ENCODE measurements around the gene MCMBP.
A peak's percentile ranks its signal among the peaks of the same experiment; 100 is the strongest.
"Not testable (repeated sequence)": the region's sequence is repeated elsewhere in the genome, so short reads cannot be mapped to it uniquely, and the experiment has no call there.

MCMBP gene

DNA sequence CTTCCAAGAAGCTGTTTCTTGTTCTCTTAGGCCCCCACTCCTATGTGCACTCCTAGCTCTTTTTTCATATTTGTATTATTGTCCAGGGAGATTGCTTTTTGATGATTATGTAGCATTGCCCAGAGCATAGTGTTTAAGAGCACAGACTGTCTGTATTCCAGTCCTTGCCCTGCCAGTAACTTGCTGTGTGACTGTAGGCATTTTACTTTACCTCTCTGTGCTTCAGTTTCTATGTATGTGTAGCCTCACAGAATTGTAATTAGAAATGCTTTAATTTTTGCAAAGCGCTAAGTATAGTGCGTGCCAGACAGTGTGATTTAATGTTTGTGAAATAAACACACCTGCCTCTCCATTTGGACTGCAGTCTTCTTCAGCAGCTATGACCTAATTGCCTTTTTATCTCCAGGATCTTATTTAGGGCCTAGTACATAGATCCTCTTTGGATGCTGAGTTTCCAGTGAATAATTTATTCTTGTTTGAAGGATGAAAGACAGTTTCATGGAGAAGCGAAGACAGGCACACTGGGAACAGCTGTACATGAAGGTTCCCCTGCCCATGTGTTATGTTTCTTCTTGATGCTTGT is 21.3 kb upstream of the MCMBP start:
- 89 to 100% methylated on average over 1 to 3 of the region's 3 CpGs for WGBS, 2 experiments (ENCODE audit: insufficient coverage in 2 of 2)
- Histone ChIP-seq H3K9me3 (ENCODE audit: control insufficient read depth, low read length) (no peaks in the 10 kb centered on the region), H3K36me3 (ENCODE audit: control insufficient read depth, insufficient read depth, low read length) (peaks cover 30% of the 10 kb centered on the region), H3K27ac (ENCODE audit: low read depth, low read length, severe bottlenecking) (no peak overlapping the region), H3K4me3 (ENCODE audit: extremely low read depth, insufficient read depth, low read length, poor library complexity, severe bottlenecking) (peak overlapping the region; percentile 99), H3K4me1 (ENCODE audit: control insufficient read depth, insufficient read depth, low read length, poor library complexity, severe bottlenecking) (peaks cover 3% of the 10 kb centered on the region)

DNA sequence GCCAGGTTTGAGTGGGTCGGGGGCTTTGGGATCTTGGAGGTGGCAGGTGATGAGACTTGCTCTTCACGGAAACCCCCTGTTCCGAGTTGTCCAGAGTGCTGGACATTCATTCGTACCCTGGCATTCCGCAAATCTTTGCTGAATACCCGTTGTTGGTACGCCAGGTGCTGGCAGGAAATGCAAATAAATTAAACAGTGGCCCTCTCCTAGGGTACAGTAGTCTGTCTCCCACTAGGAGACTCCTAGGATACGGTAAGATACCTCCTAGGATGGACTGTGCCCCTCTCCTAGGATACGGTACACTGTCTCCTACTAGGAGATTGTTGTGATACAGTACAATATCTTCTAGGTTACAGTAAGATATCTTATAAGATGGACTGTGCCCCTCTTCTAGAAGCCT is 20.4 kb upstream of the MCMBP start:
- 0 to 5% methylated on average over 7 of the region's 9 CpGs for WGBS, 2 experiments (ENCODE audit: insufficient coverage in 2 of 2)
- peaks cover 22% of the 10 kb centered on the region for H3K36me3 ChIP-seq (ENCODE audit: control insufficient read depth, insufficient read depth, low read length)
- H3K27ac ChIP-seq (ENCODE audit: low read depth, low read length, severe bottlenecking): peak overlapping the region; percentile 80
- peak overlapping the region; percentile 99 for H3K4me3 ChIP-seq (ENCODE audit: extremely low read depth, insufficient read depth, low read length, poor library complexity, severe bottlenecking)
- H3K4me1 ChIP-seq (ENCODE audit: control insufficient read depth, insufficient read depth, low read length, poor library complexity, severe bottlenecking): peaks cover 3% of the 10 kb centered on the region
- no peaks in the 10 kb centered on the region for H3K9me3 ChIP-seq (ENCODE audit: control insufficient read depth, low read length)

DNA sequence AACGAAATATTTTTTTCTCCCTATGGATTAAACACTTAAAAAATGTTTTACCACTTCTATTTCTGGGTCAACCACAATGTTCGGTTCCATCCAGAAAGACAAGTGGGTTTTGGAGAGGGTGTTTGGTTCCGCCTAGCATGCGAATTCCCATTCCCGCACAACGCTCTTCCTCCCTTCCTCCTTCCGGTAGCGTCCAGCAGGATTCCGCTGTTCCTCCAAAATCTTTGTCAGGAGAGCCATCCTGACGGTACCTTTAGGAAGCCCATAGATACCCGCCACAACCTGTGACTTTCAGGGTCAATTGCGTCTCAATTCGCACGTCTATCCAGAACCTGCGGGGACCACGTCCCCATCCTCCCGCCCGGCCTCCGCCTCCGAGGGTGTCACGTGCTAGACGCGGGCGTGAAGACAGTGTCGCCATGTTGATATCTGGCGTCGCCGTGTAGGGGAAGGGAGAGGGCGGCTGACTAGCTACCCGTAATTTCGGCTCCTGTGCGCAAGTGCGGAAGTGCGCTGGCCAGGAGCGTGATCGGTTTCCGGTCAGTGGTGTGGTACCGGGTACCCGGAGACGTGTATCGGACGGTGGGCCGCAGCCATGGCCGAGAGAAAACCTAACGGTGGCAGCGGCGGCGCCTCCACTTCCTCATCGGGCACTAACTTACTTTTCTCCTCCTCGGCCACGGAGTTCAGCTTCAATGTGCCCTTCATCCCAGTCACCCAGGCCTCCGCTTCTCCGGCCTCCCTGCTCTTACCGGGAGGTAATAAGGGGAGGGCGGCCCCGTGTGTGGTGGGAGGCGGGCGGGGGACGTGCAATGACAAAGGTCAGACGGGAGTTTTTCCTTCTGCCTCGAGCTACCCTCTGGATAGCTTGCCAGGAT is 19.8 kb upstream of the MCMBP start, which contains the start of gene SEC23IP:
SEC23IP (plus strand) TSS at position 543 of the 878 bp plus-strand sequence; CDS start at position 596, 53 bp downstream.
- H3K36me3 ChIP-seq (ENCODE audit: control insufficient read depth, insufficient read depth, low read length): peaks cover 22% of the 10 kb centered on the region
- 0 to 1% methylated on average over 36 to 49 of the region's 61 CpGs for WGBS, 2 experiments (ENCODE audit: insufficient coverage in 2 of 2)

DNA sequence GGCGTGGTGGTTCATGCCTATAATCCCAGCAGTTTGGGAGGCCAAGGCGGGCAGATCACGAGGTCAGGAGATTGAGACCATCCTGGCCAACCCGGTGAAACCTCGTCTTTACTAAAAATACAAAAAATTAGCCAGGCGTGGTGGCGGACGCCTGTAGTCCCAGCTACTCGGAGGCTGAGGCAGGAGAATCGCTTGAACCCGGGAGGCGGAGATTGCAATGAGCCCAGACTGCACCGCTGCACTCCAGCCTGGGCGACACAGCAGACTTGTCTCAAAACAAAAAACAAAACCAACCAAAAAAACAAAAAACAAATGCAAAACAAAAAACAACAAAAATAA is 19.2 kb upstream of the MCMBP start:
- Histone ChIP-seq H3K4me3 (ENCODE audit: extremely low read depth, insufficient read depth, low read length, poor library complexity, severe bottlenecking) (peak overlapping the region; percentile 99), H3K36me3 (ENCODE audit: control insufficient read depth, insufficient read depth, low read length) (peaks cover 22% of the 10 kb centered on the region), H3K27ac (ENCODE audit: low read depth, low read length, severe bottlenecking) (peak overlapping the region; percentile 80)
- not testable (repeated sequence) for H3K4me1 ChIP-seq (ENCODE audit: control insufficient read depth, insufficient read depth, low read length, poor library complexity, severe bottlenecking); H3K9me3 ChIP-seq (ENCODE audit: control insufficient read depth, low read length)
- WGBS, 2 experiments (ENCODE audit: insufficient coverage in 2 of 2): 83% methylated on average over 11 to 12 of the region's 14 CpGs

More for the DNA sequence above, 19.8 kb upstream of the MCMBP start, which contains the start of gene SEC23IP:
- Histone ChIP-seq H3K27ac (ENCODE audit: low read depth, low read length, severe bottlenecking) (peak within 1 kb of the TSS; percentile 80), H3K4me1 (ENCODE audit: control insufficient read depth, insufficient read depth, low read length, poor library complexity, severe bottlenecking) (peaks cover 3% of the 10 kb centered on the region), H3K9me3 (ENCODE audit: control insufficient read depth, low read length) (no peaks in the 10 kb centered on the region), H3K4me3 (ENCODE audit: extremely low read depth, insufficient read depth, low read length, poor library complexity, severe bottlenecking) (peak within 1 kb of the TSS; percentile 99)

DNA sequence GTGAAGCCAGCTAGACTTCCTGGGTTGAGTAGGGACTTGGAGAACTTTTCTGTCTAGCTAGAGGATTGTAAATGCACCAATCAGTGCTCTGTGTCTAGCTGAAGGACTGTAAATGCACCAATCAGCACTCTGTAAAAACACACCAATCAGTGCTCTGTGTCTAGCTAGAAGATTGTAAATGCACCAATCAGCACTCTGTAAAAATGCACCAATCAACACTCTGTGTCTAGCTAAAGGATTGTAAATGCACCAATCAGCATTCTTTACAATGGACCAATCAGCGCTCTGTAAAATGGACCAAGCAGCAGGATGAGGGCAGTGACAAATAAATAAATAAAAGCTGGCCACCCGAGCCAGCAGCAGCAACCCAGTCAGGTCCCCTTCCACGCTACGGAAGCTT is 17.7 kb upstream of the MCMBP start:
- not testable (repeated sequence) for H3K27ac ChIP-seq (ENCODE audit: low read depth, low read length, severe bottlenecking); H3K4me3 ChIP-seq (ENCODE audit: extremely low read depth, insufficient read depth, low read length, poor library complexity, severe bottlenecking); H3K9me3 ChIP-seq (ENCODE audit: control insufficient read depth, low read length); H3K4me1 ChIP-seq (ENCODE audit: control insufficient read depth, insufficient read depth, low read length, poor library complexity, severe bottlenecking)
- peaks cover 17% of the 10 kb centered on the region for H3K36me3 ChIP-seq (ENCODE audit: control insufficient read depth, insufficient read depth, low read length)
- 79 to 93% methylated on average over 4 of the region's 4 CpGs for WGBS, 2 experiments (ENCODE audit: insufficient coverage in 2 of 2)

DNA sequence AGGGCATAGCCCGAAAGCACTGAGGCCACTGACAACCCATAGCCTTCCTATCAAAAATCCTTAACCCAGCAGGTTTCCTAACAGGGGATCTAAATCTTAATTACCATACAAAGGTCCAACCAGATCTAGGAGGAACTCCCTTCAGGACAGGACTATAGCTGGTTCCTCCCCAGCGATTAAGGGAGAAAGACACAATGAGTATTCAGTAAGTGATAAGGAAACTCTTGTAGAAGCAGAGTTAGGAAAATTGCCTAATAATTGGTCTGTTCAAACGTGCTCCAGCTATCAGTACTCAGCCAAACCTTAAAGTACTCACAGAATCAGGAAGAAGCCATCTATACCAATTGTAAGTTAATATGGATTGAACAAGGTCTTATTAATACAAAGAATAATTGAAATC is 16.6 kb upstream of the MCMBP start:
- not testable (repeated sequence) for H3K9me3 ChIP-seq (ENCODE audit: control insufficient read depth, low read length); H3K4me3 ChIP-seq (ENCODE audit: extremely low read depth, insufficient read depth, low read length, poor library complexity, severe bottlenecking); H3K4me1 ChIP-seq (ENCODE audit: control insufficient read depth, insufficient read depth, low read length, poor library complexity, severe bottlenecking); H3K36me3 ChIP-seq (ENCODE audit: control insufficient read depth, insufficient read depth, low read length); H3K27ac ChIP-seq (ENCODE audit: low read depth, low read length, severe bottlenecking)
- 100% methylated on average over 1 of the region's 3 CpGs; no CpG with 5 or more reads in 1 of the 2 experiments for WGBS, 2 experiments (ENCODE audit: insufficient coverage in 2 of 2)

DNA sequence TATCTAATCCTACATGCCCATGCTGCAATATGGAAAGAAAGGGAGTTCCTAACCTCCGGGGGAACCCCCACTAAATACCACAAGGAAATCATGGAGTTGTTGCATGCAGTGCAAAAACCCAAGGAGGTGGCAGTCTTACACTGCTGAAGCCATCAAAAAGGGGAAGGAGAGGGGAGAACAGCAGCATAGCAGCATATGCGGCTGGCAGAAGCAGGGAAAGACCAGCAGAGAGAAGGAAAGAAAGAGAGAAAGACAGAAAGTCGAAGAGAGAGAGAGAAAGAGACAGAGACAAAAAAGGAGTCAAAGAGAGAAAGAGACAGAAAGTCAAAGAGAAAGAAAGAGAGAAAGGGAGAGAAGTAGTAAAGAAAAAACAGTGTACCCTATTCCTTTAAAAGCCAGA is 16.1 kb upstream of the MCMBP start:
- WGBS, 2 experiments (ENCODE audit: insufficient coverage in 2 of 2): 78 to 87% methylated on average over 2 of the region's 3 CpGs
- H3K4me1 ChIP-seq (ENCODE audit: control insufficient read depth, insufficient read depth, low read length, poor library complexity, severe bottlenecking); H3K36me3 ChIP-seq (ENCODE audit: control insufficient read depth, insufficient read depth, low read length); H3K4me3 ChIP-seq (ENCODE audit: extremely low read depth, insufficient read depth, low read length, poor library complexity, severe bottlenecking); H3K27ac ChIP-seq (ENCODE audit: low read depth, low read length, severe bottlenecking); H3K9me3 ChIP-seq (ENCODE audit: control insufficient read depth, low read length): not testable (repeated sequence)

DNA sequence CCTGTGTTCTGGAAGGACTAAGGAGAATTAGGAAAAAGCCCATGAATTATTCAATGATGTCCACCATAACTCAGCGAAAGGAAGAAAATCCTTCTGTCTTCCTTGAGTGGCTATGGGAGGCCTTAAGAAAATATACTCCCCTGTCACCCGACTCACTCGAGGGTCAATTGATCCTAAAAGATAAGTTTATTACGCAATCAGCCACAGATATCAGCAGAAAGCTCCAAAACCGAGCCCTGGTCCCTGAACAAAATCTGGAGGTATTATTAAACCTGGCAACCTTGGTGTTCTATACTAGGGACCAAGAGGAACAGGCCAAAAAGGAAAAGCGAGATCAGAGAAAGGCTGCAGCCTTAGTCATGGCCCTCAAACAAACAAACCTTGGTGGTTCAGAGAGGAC is 13.4 kb upstream of the MCMBP start:
- 77 to 92% methylated on average over 4 of the region's 6 CpGs for WGBS, 2 experiments (ENCODE audit: insufficient coverage in 2 of 2)
- H3K9me3 ChIP-seq (ENCODE audit: control insufficient read depth, low read length); H3K4me3 ChIP-seq (ENCODE audit: extremely low read depth, insufficient read depth, low read length, poor library complexity, severe bottlenecking); H3K36me3 ChIP-seq (ENCODE audit: control insufficient read depth, insufficient read depth, low read length); H3K27ac ChIP-seq (ENCODE audit: low read depth, low read length, severe bottlenecking); H3K4me1 ChIP-seq (ENCODE audit: control insufficient read depth, insufficient read depth, low read length, poor library complexity, severe bottlenecking): not testable (repeated sequence)

DNA sequence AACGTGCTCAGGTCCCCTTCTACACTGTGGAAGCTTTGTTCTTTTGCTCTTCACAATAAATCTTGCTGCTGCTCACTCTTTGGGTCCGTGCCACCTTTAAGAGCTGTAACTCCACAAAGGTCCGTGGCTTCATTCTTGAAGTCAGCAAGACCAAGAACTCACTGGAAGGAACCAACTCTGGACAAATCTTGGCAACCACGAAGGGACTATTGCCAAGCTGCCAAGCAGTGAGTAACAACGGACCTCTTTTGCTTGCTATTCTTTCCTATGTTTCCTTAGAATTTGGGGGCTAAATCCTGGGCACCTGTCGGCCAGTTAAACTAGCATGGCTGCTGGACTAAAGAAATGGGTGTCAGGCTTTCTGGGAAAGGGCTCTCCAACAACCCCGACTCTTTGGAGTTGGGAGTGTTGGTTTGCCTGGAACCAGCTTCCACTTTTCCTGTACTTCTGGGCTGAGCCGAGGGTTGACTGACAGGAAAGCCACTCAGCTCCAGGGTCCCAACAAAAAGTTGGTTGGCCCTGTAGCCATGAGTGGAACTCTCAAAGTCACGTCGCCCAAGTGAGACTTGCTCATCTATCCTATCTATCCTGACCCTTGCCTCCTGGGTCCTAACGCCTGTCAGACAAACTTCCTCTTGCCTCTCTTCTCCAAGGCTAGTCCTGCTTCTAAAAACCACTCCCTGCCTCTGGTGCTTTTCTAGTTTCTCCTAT is 11.4 kb upstream of the MCMBP start:
- 85 to 86% methylated on average over 11 of the region's 11 CpGs for whole genome bisulfite sequencing, 2 experiments (ENCODE audit: insufficient coverage in 2 of 2)
- not testable (repeated sequence) for H3K4me3 ChIP-seq (ENCODE audit: extremely low read depth, insufficient read depth, low read length, poor library complexity, severe bottlenecking)

DNA sequence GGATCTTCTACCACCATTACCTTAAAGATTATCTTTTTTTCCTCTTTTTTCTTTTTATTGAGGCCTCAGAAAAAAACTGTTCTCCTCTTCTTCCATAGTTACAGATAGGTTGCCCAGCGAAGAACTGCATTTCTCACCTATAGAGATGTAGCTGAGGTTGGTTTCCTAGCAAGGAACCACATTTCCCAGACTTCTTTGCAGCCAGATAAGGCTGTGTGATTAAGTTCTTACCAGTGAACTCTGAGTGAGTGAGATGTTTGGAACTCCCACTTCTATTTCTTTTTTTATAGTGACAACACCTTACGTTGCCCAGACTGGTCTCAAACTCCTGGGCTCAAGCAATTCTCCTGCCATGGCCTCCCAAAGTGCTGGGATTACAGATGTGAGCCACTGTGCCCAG is 5.9 kb upstream of the MCMBP start:
- Histone ChIP-seq H3K27ac (ENCODE audit: low read depth, low read length, severe bottlenecking) (no peak overlapping the region), H3K4me3 (ENCODE audit: extremely low read depth, insufficient read depth, low read length, poor library complexity, severe bottlenecking) (no peak overlapping the region), H3K36me3 (ENCODE audit: control insufficient read depth, insufficient read depth, low read length) (no peaks in the 10 kb centered on the region), H3K9me3 (ENCODE audit: control insufficient read depth, low read length) (no peaks in the 10 kb centered on the region), H3K4me1 (ENCODE audit: control insufficient read depth, insufficient read depth, low read length, poor library complexity, severe bottlenecking) (no peaks in the 10 kb centered on the region)
- 88 to 100% methylated on average over 1 of the region's 2 CpGs for WGBS, 2 experiments (ENCODE audit: insufficient coverage in 2 of 2)

More for the DNA sequence above, 11.4 kb upstream of the MCMBP start:
- not testable (repeated sequence) for H3K9me3 ChIP-seq (ENCODE audit: control insufficient read depth, low read length); H3K4me1 ChIP-seq (ENCODE audit: control insufficient read depth, insufficient read depth, low read length, poor library complexity, severe bottlenecking); H3K27ac ChIP-seq (ENCODE audit: low read depth, low read length, severe bottlenecking); H3K36me3 ChIP-seq (ENCODE audit: control insufficient read depth, insufficient read depth, low read length)
